Transverse colon (tissue), 4 donors: Measurements from ENCODE around the gene ARCN1. TPM values are rescaled to one million over a fixed set of nuclear protein-coding genes. Genes with fewer than 3 reads are reported as not detected.
A peak's percentile ranks its signal among the peaks of the same experiment; 100 is the strongest.

Experiments
- DNase-seq: peaks from one replicate; pipeline ENCODE4 v3.0.0-alpha.2; 2019
- H3K27ac ChIP-seq, 4 donors: fragments of 200-600 bp; sonication (generic); 2 replicates each; pipeline ENCODE4 v1.5.1; 2016 to 2018; ENCODE audit warnings: inconsistent platforms in 4 of 4
- H3K27me3 ChIP-seq: fragments of 200-600 bp; sonication (generic); 2 replicates; pipeline ENCODE4 v1.5.1; 2017; ENCODE audit warnings: inconsistent platforms
- H3K36me3 ChIP-seq, 4 donors: fragments of 200-600 bp; sonication (generic); 2 replicates each; pipeline ENCODE4 v1.5.1; 2017 to 2019; ENCODE audit warnings: inconsistent platforms in 4 of 4
- H3K4me1 ChIP-seq, 4 donors: fragments of 200-600 bp; sonication (generic); 2 replicates each; pipeline ENCODE4 v1.5.1; 2017 to 2020; ENCODE audit warnings: inconsistent platforms in 4 of 4
- H3K4me3 ChIP-seq, 4 donors: fragments of 200-600 bp; sonication (generic); 1 replicate in 1 of 4; 2 replicates in 3 of 4; pipeline versions ENCODE4 v1.5.1 to v1.6.1; 2017 to 2019; ENCODE audit warnings: inconsistent platforms in 4 of 4
- H3K9me3 ChIP-seq, 2 donors: fragments of 200-600 bp; sonication (generic); 2 replicates each; pipeline ENCODE4 v1.5.1; 2017 to 2019; ENCODE audit warnings: inconsistent platforms in 2 of 2
- EP300 ChIP-seq: sonication (generic); formaldehyde crosslinking; IDR thresholded peaks from one replicate; pipeline ENCODE4 v1.6.1; 2017; ENCODE audit warnings: antibody characterized with exemption, low read depth
- POLR2A ChIP-seq: fragments of 450-650 bp; IDR thresholded peaks from one replicate; pipeline ENCODE4 v1.6.1; 2016; ENCODE audit warnings: antibody characterized with exemption, mild to moderate bottlenecking, moderate library complexity
- POLR2AphosphoS5 ChIP-seq, 3 donors: sonication (generic); formaldehyde crosslinking; IDR thresholded peaks; one replicate each; pipeline ENCODE4 v1.6.1; 2016; ENCODE audit warnings: antibody characterized with exemption in 3 of 3
- whole genome bisulfite sequencing, 2 donors: methylation state at CpG; one replicate each; pipeline ENCODE4 v1.1.5; 2018; ENCODE audit warnings: low coverage in 1 of 2; 5-methylcytosine and 5-hydroxymethylcytosine counted together
- in situ Hi-C, 4 donors: fragments of 200-750 bp; cut with MboI; loops; one replicate each; pipeline versions ENCODE4 v1.15.0 to v1.15.1; 2017; ENCODE audit warnings: low sequenced_read_pairs in 3 of 4, low pct_ligation_motif_present in 1 of 4, low pct_unique_long_range_greater_than_20kb in 1 of 4
- intact Hi-C: fragments of 100-400 bp; cut with DNase I; formaldehyde crosslinking; loops from one replicate; pipeline ENCODE4 v1.15.1; 2023; ENCODE audit warnings: low total_unique reads
- total RNA-seq, 4 donors: library from RNA; depleted of rRNA; stranded (reverse); fragments of >200 nt; gene quantifications; one replicate each; pipeline ENCODE4 v1.1.0, GENCODE V29; 2016
- TF ChIP-seq, protein P1 (sequence below), 5 experiments: fragments of 200-600 bp in 3 of 5; fragments of 450-650 bp in 2 of 5; sonication (generic) in 3 of 5; IDR thresholded peaks; 1 replicate in 2 of 5; 2 replicates in 3 of 5; pipeline ENCODE4 v1.5.1; 2016 to 2017; ENCODE audit warnings: antibody characterized with exemption in 5 of 5, inconsistent platforms in 3 of 5, mild to moderate bottlenecking in 2 of 5, moderate library complexity in 1 of 5

ARCN1 gene
- total RNA-seq, 4 donors from 2014 or later, result 27.9 to 80.3 (median 61.0) TPM

DNA sequence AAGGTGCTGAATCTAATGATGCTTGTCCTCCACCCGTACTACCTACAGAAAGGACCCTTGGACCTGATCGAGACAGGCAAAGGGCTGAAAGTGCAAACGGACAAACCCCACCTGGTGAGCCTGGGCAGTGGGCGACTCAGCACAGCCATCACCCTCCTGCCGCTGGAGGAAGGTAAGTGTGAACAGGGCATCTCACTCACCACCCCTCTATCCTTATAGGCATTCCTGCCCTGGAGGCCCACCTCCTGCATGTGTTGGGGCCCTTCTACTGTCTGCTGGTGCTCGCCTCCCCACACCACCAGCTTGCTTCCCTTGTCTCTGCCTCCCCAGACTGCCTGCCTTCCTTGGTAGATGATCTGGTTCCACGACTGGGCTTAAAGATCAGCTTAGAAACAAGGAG is 42.3 kb downstream of the ARCN1 start:
- DNase-seq, result no peak
- Histone ChIP-seq H3K4me3 (no peak overlapping the region), H3K4me1 (peaks cover 5 to 44% (median 26%) of the 10 kb centered on the region in 4 donors), H3K27ac (no peak overlapping the region), H3K27me3 (peaks cover 14% of the 10 kb centered on the region), H3K9me3 (no peaks in the 10 kb centered on the region), H3K36me3 (no peaks in the 10 kb centered on the region)
- TF ChIP-seq EP300, result no peak
- TF ChIP-seq POLR2A, result no peak
- TF ChIP-seq, protein P1, sequence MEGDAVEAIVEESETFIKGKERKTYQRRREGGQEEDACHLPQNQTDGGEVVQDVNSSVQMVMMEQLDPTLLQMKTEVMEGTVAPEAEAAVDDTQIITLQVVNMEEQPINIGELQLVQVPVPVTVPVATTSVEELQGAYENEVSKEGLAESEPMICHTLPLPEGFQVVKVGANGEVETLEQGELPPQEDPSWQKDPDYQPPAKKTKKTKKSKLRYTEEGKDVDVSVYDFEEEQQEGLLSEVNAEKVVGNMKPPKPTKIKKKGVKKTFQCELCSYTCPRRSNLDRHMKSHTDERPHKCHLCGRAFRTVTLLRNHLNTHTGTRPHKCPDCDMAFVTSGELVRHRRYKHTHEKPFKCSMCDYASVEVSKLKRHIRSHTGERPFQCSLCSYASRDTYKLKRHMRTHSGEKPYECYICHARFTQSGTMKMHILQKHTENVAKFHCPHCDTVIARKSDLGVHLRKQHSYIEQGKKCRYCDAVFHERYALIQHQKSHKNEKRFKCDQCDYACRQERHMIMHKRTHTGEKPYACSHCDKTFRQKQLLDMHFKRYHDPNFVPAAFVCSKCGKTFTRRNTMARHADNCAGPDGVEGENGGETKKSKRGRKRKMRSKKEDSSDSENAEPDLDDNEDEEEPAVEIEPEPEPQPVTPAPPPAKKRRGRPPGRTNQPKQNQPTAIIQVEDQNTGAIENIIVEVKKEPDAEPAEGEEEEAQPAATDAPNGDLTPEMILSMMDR (IDR thresholded peaks at IDR 0.05), result no peak
- TF ChIP-seq POLR2AphosphoS5 (IDR thresholded peaks at IDR 0.05), result no peak
- WGBS, 2 donors, result 81% methylated on average over 7 of the region's 7 CpGs; no CpG with 5 or more reads in 1 of the 2 donors
- in situ Hi-C loops, result no loop called here
- intact Hi-C loops, result no loop called here

DNA sequence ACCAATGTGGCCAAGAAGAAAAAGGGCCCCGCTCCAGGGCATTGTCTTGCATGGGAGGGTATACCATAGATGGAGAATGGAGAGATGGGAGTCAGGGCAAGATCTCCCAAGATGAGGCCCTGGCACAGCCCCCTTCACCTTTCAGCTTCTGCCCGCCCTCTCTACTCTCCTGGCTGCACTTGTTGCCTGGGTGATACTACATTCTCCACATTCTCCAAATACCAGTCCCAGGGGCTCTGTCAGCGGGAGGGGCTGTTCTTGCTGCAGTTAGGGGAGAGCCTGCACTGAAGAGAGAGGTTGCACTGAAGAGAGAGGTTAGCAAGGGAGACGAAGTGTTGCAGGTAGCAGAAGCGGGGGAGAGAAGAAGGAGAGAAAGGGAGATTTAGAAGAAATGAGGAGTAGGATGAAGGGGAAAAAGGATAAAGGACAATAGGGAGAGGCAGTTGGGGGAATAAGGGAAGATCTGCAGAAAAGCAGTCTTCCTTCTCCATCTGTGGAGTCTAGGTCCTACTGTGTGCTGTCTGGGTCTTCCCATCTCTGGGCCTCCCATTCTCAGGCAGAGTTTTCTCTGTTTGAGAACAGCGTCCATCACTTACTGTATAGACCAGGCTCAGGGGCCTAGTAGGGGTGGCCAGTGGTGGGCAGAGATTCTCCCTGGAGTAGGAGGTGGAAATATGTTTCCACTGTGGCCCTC is 43.2 kb downstream of the ARCN1 start:
- in situ Hi-C loops, result no loop called here
- peaks cover 7 to 44% (median 23%) of the 10 kb centered on the region in 4 donors for H3K4me1 ChIP-seq

DNA sequence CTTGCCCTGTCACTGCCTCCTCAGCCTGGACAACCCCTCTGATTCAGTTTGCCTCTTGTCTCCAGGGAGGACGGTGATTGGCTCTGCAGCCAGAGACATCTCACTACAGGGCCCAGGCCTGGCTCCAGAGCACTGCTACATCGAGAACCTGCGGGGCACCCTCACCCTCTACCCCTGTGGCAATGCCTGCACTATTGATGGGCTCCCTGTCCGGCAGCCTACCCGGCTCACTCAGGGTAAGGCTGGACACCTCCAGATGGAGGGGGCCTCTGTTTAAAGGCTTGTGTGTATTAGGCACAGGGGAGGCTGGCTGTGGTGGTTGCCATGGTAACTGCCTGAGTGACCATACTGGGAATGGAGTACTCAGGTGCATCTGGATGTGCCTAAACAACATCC is 43.8 kb downstream of the ARCN1 start:
- intact Hi-C loops, result no loop called here
- Histone ChIP-seq H3K9me3 (no peaks in the 10 kb centered on the region), H3K36me3 (no peaks in the 10 kb centered on the region), H3K4me1 (peaks cover 8 to 45% (median 23%) of the 10 kb centered on the region in 4 donors), H3K27ac (peak overlapping the region in 2 of 4 donors; percentile 0 to 77), H3K27me3 (no peaks in the 10 kb centered on the region), H3K4me3 (no peak overlapping the region)
- in situ Hi-C loops, result no loop called here
- DNase-seq, result no peak
- TF ChIP-seq POLR2AphosphoS5 (IDR thresholded peaks at IDR 0.05), result no peak
- TF ChIP-seq POLR2A, result no peak
- TF ChIP-seq, protein P1 (IDR thresholded peaks at IDR 0.05), result no peak
- no peak for TF ChIP-seq EP300
- 85% methylated on average over 5 of the region's 5 CpGs; no CpG with 5 or more reads in 1 of the 2 donors for WGBS, 2 donors

More for the DNA sequence above, 43.2 kb downstream of the ARCN1 start:
- H3K27ac ChIP-seq, result peak overlapping the region in 1 of 4 donors; percentile 0
- no peak for DNase-seq
- no peak overlapping the region for H3K4me3 ChIP-seq
- H3K27me3 ChIP-seq, result peaks cover 5% of the 10 kb centered on the region
- TF ChIP-seq POLR2A (no peak), EP300 (no peak), POLR2AphosphoS5 (IDR thresholded peaks at IDR 0.05) (no peak)
- TF ChIP-seq, protein P1 (IDR thresholded peaks at IDR 0.05), result no peak
- H3K36me3 ChIP-seq, result no peaks in the 10 kb centered on the region
- intact Hi-C loops, result no loop called here
- H3K9me3 ChIP-seq, result no peaks in the 10 kb centered on the region
- WGBS, 2 donors, result 82 to 86% methylated on average over 3 to 6 of the region's 6 CpGs

DNA sequence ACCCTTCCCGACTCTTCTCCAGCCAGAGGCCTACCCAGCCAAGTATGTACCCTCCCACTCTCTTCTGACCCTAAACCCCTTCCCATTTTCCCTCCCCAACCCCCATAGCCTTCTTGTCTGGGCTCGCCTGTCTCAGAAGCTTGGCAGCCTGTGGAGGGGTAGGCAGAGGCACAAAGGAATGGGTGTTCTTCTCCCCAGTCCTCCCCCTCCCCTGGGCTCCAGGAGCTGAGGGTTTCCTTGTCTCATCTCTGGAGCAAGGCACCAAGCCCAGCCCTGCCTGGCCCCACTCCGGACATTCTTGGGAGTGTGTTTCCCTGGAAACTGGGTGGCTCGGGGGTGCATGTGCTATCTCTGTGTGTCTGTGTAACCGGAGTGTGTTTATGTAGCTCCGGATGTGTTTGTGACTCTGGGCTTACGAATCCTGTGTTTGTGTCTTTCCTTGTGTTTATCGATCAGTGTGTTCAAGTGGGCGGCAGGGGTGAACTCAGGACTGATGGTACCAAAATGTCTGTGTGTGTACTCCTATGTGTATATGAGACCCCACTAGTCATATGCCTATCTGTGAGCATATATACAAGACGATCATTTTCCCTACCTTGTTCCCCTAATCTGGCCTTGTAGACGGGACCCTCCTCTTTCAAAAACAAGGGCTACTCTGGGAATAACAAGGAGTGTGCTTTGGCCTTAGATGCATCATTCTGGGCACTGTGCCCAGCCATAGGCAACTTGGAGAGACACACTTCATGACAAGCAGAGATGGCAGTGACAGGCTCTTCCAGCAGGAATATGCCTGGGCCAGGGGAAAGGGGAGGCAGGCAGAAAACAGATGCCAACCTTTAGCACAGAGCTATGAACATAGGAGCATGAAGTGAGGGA is 46.1 kb downstream of the ARCN1 start:
- DNase-seq, result no peak
- 43 to 70% methylated on average over 5 to 11 of the region's 11 CpGs for WGBS, 2 donors
- H3K36me3 ChIP-seq, result no peaks in the 10 kb centered on the region
- H3K9me3 ChIP-seq, result no peaks in the 10 kb centered on the region
- TF ChIP-seq POLR2AphosphoS5 (IDR thresholded peaks at IDR 0.05) (peak in 1 of 3 donors; percentile 46), POLR2A (no peak)
- H3K27me3 ChIP-seq, result no peaks in the 10 kb centered on the region
- in situ Hi-C loops, result no loop called here
- H3K4me3 ChIP-seq, result no peak overlapping the region
- peaks cover 16 to 64% (median 44%) of the 10 kb centered on the region in 4 donors for H3K4me1 ChIP-seq
- peak overlapping the region; percentile 74 to 90 (median 80) for H3K27ac ChIP-seq
- intact Hi-C loops, result no loop called here
